Measurements from ENCODE around the gene MYCL.

- no peak for TF ChIP-seq CTCF (IDR thresholded peaks at IDR 0.05)
- TF ChIP-seq POLR2A (IDR thresholded peaks at IDR 0.05): no peak
These were observed 45.5 kb upstream of the MYCL start for GRCh38 chr1:39947260-39947659.

Data from right lobe of liver (tissue), 4 donors.